ENCODE data around the gene RNFT2. TPM values are rescaled to one million over a fixed set of nuclear protein-coding genes. Genes with fewer than 3 reads are reported as not detected.

Gene RNFT2
- total RNA-seq, 1 donor = 2.3 TPM

- H3K4me3 ChIP-seq (ENCODE audit: low read depth, low read length) = no peak overlapping the region
- DNase-seq (ENCODE audit: low read depth) = peak; percentile 65
- TF ChIP-seq CTCF (IDR thresholded peaks at IDR 0.05; ENCODE audit: insufficient read depth, low read length) = no peak
Observed at GRCh38 chr12:116861320-116861719, 123.2 kb downstream of the RNFT2 start.

DNA sequence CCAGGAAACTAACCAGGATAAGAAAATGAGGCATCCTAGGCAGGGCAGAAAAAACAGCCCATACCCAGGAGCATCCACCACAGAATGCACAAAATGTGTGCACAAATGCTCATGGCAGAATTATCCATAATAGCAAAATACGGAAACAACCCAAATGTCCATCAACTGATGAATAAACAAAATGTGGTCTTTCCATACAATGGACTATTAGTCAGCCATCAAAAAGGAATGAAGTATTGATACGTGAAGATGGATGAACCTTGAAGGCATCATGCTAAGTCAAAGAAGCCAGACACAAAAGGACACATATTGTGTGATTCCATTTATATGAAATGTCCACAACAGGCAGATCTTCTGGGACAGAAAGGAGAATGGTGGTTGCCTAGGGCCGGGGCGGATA, 124.1 kb downstream of the RNFT2 start:
- H3K4me3 ChIP-seq (ENCODE audit: low read depth, low read length) = no peak overlapping the region
- no peak for TF ChIP-seq CTCF (IDR thresholded peaks at IDR 0.05; ENCODE audit: insufficient read depth, low read length)
- no peak for DNase-seq (ENCODE audit: low read depth)

- DNase-seq (ENCODE audit: low read depth) = peak; percentile 28
- no peak overlapping the region for H3K4me3 ChIP-seq (ENCODE audit: low read depth, low read length)
- TF ChIP-seq CTCF (IDR thresholded peaks at IDR 0.05; ENCODE audit: insufficient read depth, low read length) = peak; percentile 59
Observed at GRCh38 chr12:116863275-116863767, 125.2 kb downstream of the RNFT2 start.

DNA sequence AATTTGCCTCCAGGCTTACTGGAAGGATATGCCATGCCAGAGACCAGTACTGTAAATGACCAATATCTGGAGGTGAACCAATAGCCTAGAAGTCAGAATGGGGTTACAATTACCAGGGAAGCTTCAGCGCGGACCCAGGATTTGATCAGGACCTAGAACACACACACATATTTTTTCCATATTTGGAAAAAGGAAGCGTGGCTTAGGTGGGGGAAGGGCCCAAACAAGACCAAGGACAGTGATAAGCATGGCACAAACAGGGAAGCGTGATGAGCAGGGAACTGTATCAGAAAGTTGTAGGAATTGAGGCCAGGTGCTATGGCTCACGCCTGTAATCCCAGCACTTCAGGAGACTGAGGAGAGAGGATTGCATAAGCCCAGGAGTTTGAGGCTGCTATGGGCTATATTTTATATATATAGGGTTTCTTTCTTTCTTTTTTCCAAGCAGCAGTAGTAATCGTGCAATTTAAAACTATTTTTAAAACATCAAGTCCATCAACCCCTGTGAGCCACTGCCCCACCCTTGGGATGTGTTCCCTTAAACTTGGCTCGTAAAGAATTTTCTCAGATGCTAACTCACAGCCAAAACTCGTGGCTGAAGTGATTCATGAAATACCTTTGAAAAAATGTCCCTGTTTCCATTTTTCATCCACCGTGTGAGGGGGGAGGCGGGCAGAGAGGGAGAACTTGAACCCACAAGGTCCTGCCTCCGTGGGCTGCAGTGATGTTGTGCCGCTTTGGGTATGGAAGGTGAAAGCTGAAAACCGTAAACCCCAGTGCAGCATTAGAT, 126.5 kb downstream of the RNFT2 start:
- H3K4me3 ChIP-seq (ENCODE audit: low read depth, low read length) = no peak overlapping the region
- no peak for TF ChIP-seq CTCF (IDR thresholded peaks at IDR 0.05; ENCODE audit: insufficient read depth, low read length)
- peak; percentile 85 for DNase-seq (ENCODE audit: low read depth)

DNA sequence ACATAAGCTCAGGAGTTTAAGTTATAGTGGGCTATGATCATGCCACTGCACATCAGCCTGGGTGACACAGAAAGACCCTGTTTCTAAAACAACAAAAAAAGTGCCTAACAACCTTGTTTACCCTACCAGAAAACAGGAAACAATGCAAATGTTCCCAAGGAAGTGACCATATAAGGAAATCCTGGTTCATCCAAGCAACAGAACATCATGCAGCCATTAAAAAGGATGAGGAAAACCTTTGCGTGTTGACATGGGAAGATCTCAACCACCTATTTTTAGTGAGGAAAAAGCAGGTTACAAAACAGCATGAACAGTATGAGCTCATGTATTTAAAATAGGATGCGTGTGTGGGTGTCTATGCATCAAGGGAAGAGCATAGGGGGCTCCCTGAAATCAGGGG, 129.4 kb downstream of the RNFT2 start:
- no peak overlapping the region for H3K4me3 ChIP-seq (ENCODE audit: low read depth, low read length)
- no peak for TF ChIP-seq CTCF (IDR thresholded peaks at IDR 0.05; ENCODE audit: insufficient read depth, low read length)
- DNase-seq (ENCODE audit: low read depth) = no peak

- no peak overlapping the region for H3K4me3 ChIP-seq (ENCODE audit: low read depth, low read length)
- TF ChIP-seq CTCF (IDR thresholded peaks at IDR 0.05; ENCODE audit: insufficient read depth, low read length) = no peak
- no peak for DNase-seq (ENCODE audit: low read depth)
Observed at GRCh38 chr12:116870306-116870705, 132.2 kb downstream of the RNFT2 start.
